GM19238 (cell line): Measurements from ENCODE around the gene TSPAN9.

Source experiments
- DNase-seq: peaks from one replicate; pipeline ENCODE4 v3.0.0; 2011; ENCODE audit warnings: low spot score; ENCODE audit not compliant: insufficient read length

TSPAN9 gene

GRCh38 chr12:3140284-3140683 is 63.1 kb downstream of the TSPAN9 start:
- no peak for DNase-seq

- no peak for DNase-seq
Observed at GRCh38 chr12:3141339-3142321, 64.5 kb downstream of the TSPAN9 start.

- DNase-seq: no peak
Observed at GRCh38 chr12:3142386-3142785, 65.2 kb downstream of the TSPAN9 start.

GRCh38 chr12:3144495-3144894 is 67.3 kb downstream of the TSPAN9 start:
- DNase-seq: no peak

- DNase-seq: no peak
Observed at GRCh38 chr12:3145033-3145432, 67.9 kb downstream of the TSPAN9 start.

- DNase-seq: no peak
Observed at GRCh38 chr12:3145546-3146310, 68.5 kb downstream of the TSPAN9 start.

- DNase-seq: no peak
Observed at GRCh38 chr12:3147260-3147659, 70.1 kb downstream of the TSPAN9 start.

GRCh38 chr12:3148366-3149000 is 71.3 kb downstream of the TSPAN9 start:
- DNase-seq: no peak

GRCh38 chr12:3149515-3150307 is 72.5 kb downstream of the TSPAN9 start:
- no peak for DNase-seq

- DNase-seq: no peak
Observed at GRCh38 chr12:3150308-3150670, 73.1 kb downstream of the TSPAN9 start.

GRCh38 chr12:3150931-3151835 is 74.0 kb downstream of the TSPAN9 start:
- DNase-seq: no peak

GRCh38 chr12:3152011-3152511 is 74.9 kb downstream of the TSPAN9 start:
- DNase-seq: no peak

- DNase-seq: no peak
Observed at GRCh38 chr12:3152892-3153291, 75.7 kb downstream of the TSPAN9 start.

- DNase-seq: no peak
Observed at GRCh38 chr12:3154006-3154405, 76.8 kb downstream of the TSPAN9 start.

- DNase-seq: no peak
Observed at GRCh38 chr12:3155702-3156370, 78.7 kb downstream of the TSPAN9 start.

- DNase-seq: no peak
Observed at GRCh38 chr12:3157581-3158323, 80.6 kb downstream of the TSPAN9 start.

- no peak for DNase-seq
Observed at GRCh38 chr12:3158851-3159465, 81.8 kb downstream of the TSPAN9 start.

GRCh38 chr12:3160081-3160480 is 82.9 kb downstream of the TSPAN9 start:
- DNase-seq: no peak
